ENCODE results near the gene ST6GALNAC6.
"Not testable (repeated sequence)": the region's sequence is repeated elsewhere in the genome, so short reads cannot be mapped to it uniquely, and the experiment has no call there.

Gene ST6GALNAC6

DNA sequence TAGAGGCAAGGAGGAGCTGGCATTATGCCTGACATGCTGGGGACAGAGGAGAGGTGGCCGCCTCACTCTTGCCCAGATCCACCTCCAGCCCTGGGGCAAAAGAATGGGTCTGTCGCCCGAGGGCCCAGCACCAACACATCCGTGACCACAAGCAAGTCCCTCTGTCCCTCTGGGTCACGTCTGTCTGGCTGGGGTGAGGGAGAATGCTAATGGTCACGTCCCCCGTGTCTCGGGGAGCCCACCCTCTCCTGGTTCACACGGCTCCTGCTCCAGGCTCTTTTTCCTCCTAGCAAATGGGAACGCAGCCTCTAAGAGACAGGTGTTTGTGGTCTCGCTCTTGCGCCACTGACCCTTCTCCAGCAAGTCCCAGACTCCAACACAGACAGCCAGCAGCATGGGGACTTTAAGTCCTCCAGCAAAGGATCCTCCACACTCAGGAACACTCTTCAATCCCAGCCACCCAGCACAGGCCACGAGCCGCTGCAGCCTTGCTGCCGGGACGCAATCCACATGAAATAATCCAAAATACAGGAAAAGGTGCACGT, 49.0 kb downstream of the ST6GALNAC6 start:
- peaks cover 8% of the 10 kb centered on the region for H3K36me3 Mint-ChIP-seq (ENCODE audit: low read depth)
- H3K9me3 Mint-ChIP-seq: peaks cover 8% of the 10 kb centered on the region
- peak overlapping the region; percentile 17 to 68 (median 32) for H3K27ac Mint-ChIP-seq
- TF ChIP-seq CTCF (IDR thresholded peaks at IDR 0.05; ENCODE audit: unreplicated experiment in 3 of 3): no peak
- peaks cover 4% of the 10 kb centered on the region for H3K27me3 Mint-ChIP-seq (ENCODE audit: low read depth)
- H3K4me3 Mint-ChIP-seq: no peak overlapping the region
- peaks cover 26% of the 10 kb centered on the region for H3K4me1 Mint-ChIP-seq

- no peak for TF ChIP-seq CTCF (IDR thresholded peaks at IDR 0.05; ENCODE audit: unreplicated experiment in 3 of 3)
- H3K36me3 Mint-ChIP-seq (ENCODE audit: low read depth): peaks cover 8% of the 10 kb centered on the region
- H3K4me1 Mint-ChIP-seq: peaks cover 34% of the 10 kb centered on the region
- peaks cover 4% of the 10 kb centered on the region for H3K27me3 Mint-ChIP-seq (ENCODE audit: low read depth)
- peaks cover 8% of the 10 kb centered on the region for H3K9me3 Mint-ChIP-seq
- peak overlapping the region; percentile 40 to 72 (median 46) for H3K27ac Mint-ChIP-seq
- peak overlapping the region in 1 of 3 experiments; percentile 1 for H3K4me3 Mint-ChIP-seq
Observed at GRCh38 chr9:127848756-127849504, 50.5 kb downstream of the ST6GALNAC6 start.

DNA sequence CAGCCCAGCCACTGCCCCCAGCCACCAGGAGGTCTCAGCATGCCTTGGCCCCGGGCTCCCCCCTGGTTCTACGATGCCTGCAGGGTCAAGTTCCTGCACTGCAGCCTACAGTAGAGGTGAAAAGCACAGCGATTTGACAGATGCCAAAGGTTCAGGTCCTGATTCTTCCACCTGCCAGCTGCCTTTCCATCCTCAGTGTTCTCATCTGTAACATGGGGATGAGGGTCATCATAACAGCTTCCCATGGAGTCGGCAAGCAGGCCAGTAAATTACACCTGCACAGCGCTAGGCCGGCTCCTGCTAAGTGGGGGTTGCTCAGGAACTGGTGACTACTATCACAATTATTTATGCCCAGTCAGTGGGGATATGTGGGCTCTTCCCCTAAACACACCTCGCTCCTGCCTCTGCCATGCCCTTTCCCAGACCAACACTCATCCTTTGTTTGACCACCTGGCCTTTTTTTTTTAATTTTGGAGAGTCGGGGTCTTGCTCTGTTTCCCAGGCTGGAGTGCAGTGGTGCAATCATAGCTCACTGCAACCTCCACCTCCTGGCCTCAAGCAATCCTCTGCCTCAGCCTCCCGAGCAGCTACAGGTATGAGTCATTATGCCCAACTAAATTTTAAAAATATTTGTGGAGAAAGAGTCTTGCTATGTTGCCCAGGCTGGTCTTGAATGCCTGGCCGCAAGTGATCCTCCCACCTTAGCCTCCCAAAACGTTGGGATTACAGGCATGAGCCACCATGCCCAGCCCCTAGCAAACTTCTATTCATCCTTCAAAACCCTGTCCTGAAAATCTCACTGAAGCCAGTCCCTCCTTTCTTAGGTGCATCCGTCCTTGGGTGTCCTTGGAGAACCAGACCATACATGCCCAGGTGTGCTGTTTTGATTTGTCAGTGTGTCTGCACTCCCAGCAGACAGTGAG, 51.3 kb downstream of the ST6GALNAC6 start:
- no peak for TF ChIP-seq CTCF (IDR thresholded peaks at IDR 0.05; ENCODE audit: unreplicated experiment in 3 of 3)
- H3K36me3 Mint-ChIP-seq (ENCODE audit: low read depth): peaks cover 8% of the 10 kb centered on the region
- H3K4me3 Mint-ChIP-seq: no peak overlapping the region
- H3K9me3 Mint-ChIP-seq: peaks cover 8% of the 10 kb centered on the region
- H3K4me1 Mint-ChIP-seq: peaks cover 34% of the 10 kb centered on the region
- peaks cover 4% of the 10 kb centered on the region for H3K27me3 Mint-ChIP-seq (ENCODE audit: low read depth)
- H3K27ac Mint-ChIP-seq: peak overlapping the region; percentile 61 to 79 (median 72)

GRCh38 chr9:127847178-127847510, 52.3 kb downstream of the ST6GALNAC6 start:
- peaks cover 25% of the 10 kb centered on the region for H3K4me1 Mint-ChIP-seq
- peak overlapping the region; percentile 61 to 79 (median 72) for H3K27ac Mint-ChIP-seq
- TF ChIP-seq CTCF (IDR thresholded peaks at IDR 0.05; ENCODE audit: unreplicated experiment in 3 of 3): no peak
- H3K4me3 Mint-ChIP-seq: no peak overlapping the region
- peaks cover 8% of the 10 kb centered on the region for H3K9me3 Mint-ChIP-seq
- H3K36me3 Mint-ChIP-seq (ENCODE audit: low read depth): peaks cover 8% of the 10 kb centered on the region
- peaks cover 4% of the 10 kb centered on the region for H3K27me3 Mint-ChIP-seq (ENCODE audit: low read depth)

DNA sequence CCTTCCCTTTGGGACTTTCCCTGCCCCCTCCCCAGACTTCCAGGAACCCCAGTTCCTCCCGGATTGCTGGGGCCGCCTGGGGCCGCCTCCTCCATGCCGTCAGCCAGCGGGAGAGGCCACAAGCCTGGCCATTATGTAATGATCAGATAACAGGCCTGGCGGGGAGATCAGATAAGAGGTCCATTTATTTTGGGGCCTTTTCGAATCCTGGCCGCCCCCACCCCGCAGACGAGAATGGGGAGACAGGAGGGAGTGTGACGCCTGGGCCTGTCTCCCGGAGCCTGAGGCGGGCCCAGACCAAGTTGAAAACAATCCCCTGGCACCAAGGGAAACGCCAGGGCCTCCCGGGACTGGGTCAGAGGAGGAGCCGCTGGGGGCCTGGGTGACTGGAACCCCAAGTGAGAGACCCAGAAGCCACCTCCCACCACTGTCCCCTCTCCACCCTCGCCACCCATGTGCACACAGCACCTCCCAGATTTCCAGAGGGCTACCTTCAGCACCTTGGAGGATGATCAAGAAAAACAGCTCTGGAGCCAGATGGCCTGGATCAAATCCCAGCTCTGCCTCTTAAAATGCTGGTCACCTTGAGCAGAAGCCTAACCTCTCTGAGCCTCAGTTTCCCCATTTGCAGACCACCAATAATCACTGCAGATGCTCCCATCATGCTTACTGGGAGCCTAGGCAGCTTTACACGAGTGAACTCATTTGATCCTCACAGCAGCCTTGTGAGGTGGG, 52.8 kb downstream of the ST6GALNAC6 start:
- no peak for TF ChIP-seq CTCF (IDR thresholded peaks at IDR 0.05; ENCODE audit: unreplicated experiment in 3 of 3)
- Mint-ChIP-seq H3K27me3 (ENCODE audit: low read depth) (peaks cover 4% of the 10 kb centered on the region), H3K36me3 (ENCODE audit: low read depth) (peaks cover 8% of the 10 kb centered on the region), H3K4me1 (peaks cover 22% of the 10 kb centered on the region), H3K4me3 (no peak overlapping the region), H3K27ac (peak overlapping the region; percentile 61 to 79 (median 72)), H3K9me3 (peaks cover 8% of the 10 kb centered on the region)

DNA sequence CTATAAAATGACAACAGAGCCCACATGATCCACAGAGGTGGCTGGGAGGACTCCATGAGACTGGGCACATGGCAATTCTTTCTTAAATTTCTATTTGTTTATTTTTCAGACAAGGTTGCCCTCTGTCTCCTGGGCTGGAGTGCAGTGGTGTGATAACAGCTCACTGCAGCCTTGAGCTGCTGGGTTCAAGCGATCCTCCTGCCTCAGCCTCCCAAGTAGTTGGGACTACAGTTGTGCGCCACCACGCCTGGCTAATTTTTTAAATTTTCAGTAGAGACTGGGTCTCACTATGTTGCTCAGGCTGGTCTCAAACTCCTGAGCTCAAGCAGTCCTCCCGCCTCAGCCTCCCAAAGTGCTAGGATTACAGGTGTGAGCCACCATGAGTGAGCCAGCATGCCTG, 53.8 kb downstream of the ST6GALNAC6 start:
- not testable (repeated sequence) for H3K36me3 Mint-ChIP-seq (ENCODE audit: low read depth); H3K27me3 Mint-ChIP-seq (ENCODE audit: low read depth); H3K4me3 Mint-ChIP-seq; H3K9me3 Mint-ChIP-seq
- Mint-ChIP-seq H3K4me1 (peaks cover 27% of the 10 kb centered on the region), H3K27ac (peak overlapping the region; percentile 59 to 89 (median 62))
